ENCODE measurements around the gene CEMIP2.

GRCh38 chr9:71770170-71770569, 1.9 kb upstream of the CEMIP2 start:
- TF ChIP-seq CTCF (IDR thresholded peaks at IDR 0.05) (no peak), ZFX (IDR thresholded peaks at IDR 0.05; ENCODE audit: borderline replicate concordance) (no peak)

Measured in 22Rv1 (cell line).